ENCODE results near the gene ZSCAN20. TPM values are rescaled to one million over a fixed set of nuclear protein-coding genes. Genes with fewer than 3 reads are reported as not detected.

The ZSCAN20 gene
- total and polyA plus RNA-seq, 2 of the 4 experiments (the other 2 are of a cell fraction), result 2.1 to 11.1 TPM

- no peak overlapping the region for H3K4ac ChIP-seq (ENCODE audit: low read depth, low read length)
- no peak for ATAC-seq (ENCODE audit: low read depth)
- H2AFZ ChIP-seq (replicated peaks; ENCODE audit: low read length, poor library complexity), result no peak overlapping the region
These were observed 59.8 kb downstream of the ZSCAN20 start for GRCh38 chr1:33532250-33532649.

More at GRCh38 chr1:33532250-33532649, 59.8 kb downstream of the ZSCAN20 start:
- BruUV-seq (replicated peaks), result no TSS peak
- ChIA-PET POLR2A (ENCODE audit: unreplicated experiment) (no interaction called here), CTCF (no interaction called here)
- Histone ChIP-seq H2AK5ac (ENCODE audit: low read depth, low read length) (no peak overlapping the region), H3K56ac (ENCODE audit: extremely low read depth, insufficient read depth, low read length) (no peak overlapping the region), H3K36me3 (ENCODE audit: control insufficient read depth, insufficient read depth, low read length) (no peaks in the 10 kb centered on the region), H2BK5ac (ENCODE audit: low read depth, low read length, poor library complexity, severe bottlenecking) (no peak overlapping the region), H3K9me3 (ENCODE audit: control insufficient read depth, insufficient read depth, low read length) (no peaks in the 10 kb centered on the region), H3K18ac (ENCODE audit: low read depth, low read length) (no peak overlapping the region), H3K79me1 (ENCODE audit: low read depth in 1 of 2, low read length in 2 of 2) (no peaks in the 10 kb centered on the region), H3K4me3 (ENCODE audit: insufficient read depth, low read depth, low read length) (no peak overlapping the region), H4K20me1 (ENCODE audit: insufficient read depth, low read length) (no peaks in the 10 kb centered on the region), H2BK120ac (ENCODE audit: low read depth, low read length) (no peak overlapping the region), H3K27me3 (ENCODE audit: control insufficient read depth, insufficient read depth, low read length) (no peaks in the 10 kb centered on the region; the same call in 1 of the 2 replicates), H3K9ac (ENCODE audit: low read depth, low read length) (no peak overlapping the region), H3K4me2 (ENCODE audit: low read depth, low read length) (no peak overlapping the region), H2BK20ac (ENCODE audit: low read depth, low read length) (no peak overlapping the region), H4K5ac (ENCODE audit: low read depth, low read length) (no peak overlapping the region), H3K14ac (replicated peaks; ENCODE audit: low read depth, low read length) (no peak overlapping the region), H4K91ac (ENCODE audit: insufficient read depth, low read depth, low read length) (no peak overlapping the region), H3K23ac (ENCODE audit: low read depth, low read length) (no peak overlapping the region), H3K4me1 (ENCODE audit: control insufficient read depth, insufficient read depth, low read length) (no peaks in the 10 kb centered on the region), H3K9me1 (ENCODE audit: insufficient read depth, low read length) (no peaks in the 10 kb centered on the region), H3K27ac (ENCODE audit: insufficient read depth, low read length) (no peak overlapping the region), H2AK9ac (replicated peaks; ENCODE audit: low read depth, low read length, poor library complexity) (no peak overlapping the region), H2BK15ac (ENCODE audit: low read depth, low read length) (no peak overlapping the region), H4K8ac (ENCODE audit: low read depth in 2 of 2, low read length in 2 of 2) (no peak overlapping the region)
- 33% methylated on average over 1 of the region's 3 CpGs; no CpG with 5 or more reads in 1 of the 2 experiments for WGBS, 2 experiments (ENCODE audit: extremely low coverage in 2 of 2, insufficient read length in 1 of 2)
- intact Hi-C loops (cut with micrococcal nuclease), result no loop called here
- dilution Hi-C loops (cut with HindIII; ENCODE audit: low sequenced_read_pairs, unreplicated experiment), result no loop called here
- no peak for TF ChIP-seq CTCF (conservative IDR thresholded peaks at IDR 0.05; ENCODE audit: low read depth, low read length)
- TF ChIP-seq ELK1 (IDR thresholded peaks at IDR 0.05; ENCODE audit: borderline replicate concordance, low read depth, low read length), result no peak
- no peak for TF ChIP-seq USF2 (IDR thresholded peaks at IDR 0.05; ENCODE audit: low read depth, low read length)
- TF ChIP-seq CHD1 (IDR thresholded peaks at IDR 0.05; ENCODE audit: low read depth, low read length), result no peak
- TF ChIP-seq FOS (IDR thresholded peaks at IDR 0.05; ENCODE audit: low read depth, low read length), result no peak
- no peak for TF ChIP-seq MAZ (IDR thresholded peaks at IDR 0.05; ENCODE audit: borderline replicate concordance, low read depth, low read length)
- no peak for TF ChIP-seq MAFK (IDR thresholded peaks at IDR 0.05; ENCODE audit: low read depth, low read length)
- TF ChIP-seq BHLHE40 (IDR thresholded peaks at IDR 0.05; ENCODE audit: low read depth, low read length), result no peak
- no peak for TF ChIP-seq NFE2L2 (IDR thresholded peaks at IDR 0.05; ENCODE audit: low read depth, low read length)
- TF ChIP-seq POLR2A (IDR thresholded peaks at IDR 0.05; ENCODE audit: low read depth, low read length), result no peak
- no peak for TF ChIP-seq MXI1 (IDR thresholded peaks at IDR 0.05; ENCODE audit: borderline replicate concordance, low read depth, low read length)
- TF ChIP-seq SMC3 (IDR thresholded peaks at IDR 0.05; ENCODE audit: low read depth, low read length), result no peak
- in situ Hi-C loops (cut with MboI; ENCODE audit: low sequenced_read_pairs), result no loop called here
- no peak for DNase-seq

All from IMR-90 (cell line).